ENCODE data around the gene ARPC5L.

ARPC5L gene

GRCh38 chr9:124886461-124886860, 24.5 kb downstream of the ARPC5L start:
- DNase-seq (ENCODE audit: low read depth): no peak
- H3K4me3 ChIP-seq (ENCODE audit: low read depth, low read length): no peak overlapping the region
- TF ChIP-seq CTCF (conservative IDR thresholded peaks at IDR 0.05; ENCODE audit: low read depth, low read length): no peak

DNA sequence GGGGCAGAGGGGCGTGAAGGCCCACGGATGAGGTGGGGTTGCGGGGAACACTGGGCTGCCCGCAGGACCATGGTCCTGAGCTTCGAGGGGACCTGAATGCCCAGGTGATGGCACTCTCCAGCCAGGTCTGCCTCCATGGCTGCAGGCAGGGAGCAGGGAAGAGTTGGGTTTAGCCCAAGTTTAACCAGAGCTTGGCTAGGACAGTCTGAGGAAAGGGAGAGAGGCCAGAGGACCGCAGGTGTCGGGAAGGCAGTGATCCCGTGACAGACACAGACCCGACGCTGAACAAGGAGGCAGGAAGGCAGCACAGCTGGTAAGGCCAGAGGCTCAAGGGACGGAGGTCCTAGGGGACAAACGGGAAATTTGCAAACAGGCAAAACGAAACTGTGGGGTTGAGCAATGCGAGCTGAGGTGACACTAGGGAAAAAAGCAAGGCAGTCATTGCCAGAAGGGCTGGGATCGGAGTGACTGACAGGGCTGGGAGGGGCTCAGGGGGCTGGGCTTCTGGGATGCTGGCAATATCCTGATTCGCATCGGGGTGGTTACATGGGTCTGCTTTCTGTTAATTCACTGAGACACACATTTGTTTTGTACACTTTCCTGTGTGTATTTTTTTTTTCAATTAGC, 25.0 kb downstream of the ARPC5L start:
- H3K4me3 ChIP-seq (ENCODE audit: low read depth, low read length): no peak overlapping the region
- DNase-seq (ENCODE audit: low read depth): no peak
- no peak for TF ChIP-seq CTCF (conservative IDR thresholded peaks at IDR 0.05; ENCODE audit: low read depth, low read length)

DNA sequence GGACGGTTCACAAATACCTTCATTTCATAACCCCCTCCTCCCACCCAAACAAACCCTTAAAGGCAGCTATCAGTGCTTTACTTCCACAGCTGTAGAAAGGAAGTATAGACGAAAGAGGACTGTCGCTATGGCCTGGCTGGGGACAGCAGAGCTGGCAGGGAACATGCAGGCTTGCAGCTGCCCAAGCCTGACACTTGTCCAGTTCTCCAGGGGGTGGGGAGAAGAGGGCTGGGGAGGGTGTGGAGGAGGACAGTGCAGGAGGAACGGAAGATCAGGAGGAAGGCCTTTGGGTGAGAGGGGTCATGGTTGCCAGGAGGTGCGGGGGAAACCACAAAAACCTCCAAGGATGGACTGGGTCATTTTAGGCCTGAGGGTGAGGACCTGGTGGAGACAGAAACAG, 25.9 kb downstream of the ARPC5L start:
- DNase-seq (ENCODE audit: low read depth): no peak
- no peak overlapping the region for H3K4me3 ChIP-seq (ENCODE audit: low read depth, low read length)
- no peak for TF ChIP-seq CTCF (conservative IDR thresholded peaks at IDR 0.05; ENCODE audit: low read depth, low read length)

GRCh38 chr9:124889006-124889405, 27.1 kb downstream of the ARPC5L start:
- H3K4me3 ChIP-seq (ENCODE audit: low read depth, low read length): no peak overlapping the region
- DNase-seq (ENCODE audit: low read depth): no peak
- no peak for TF ChIP-seq CTCF (conservative IDR thresholded peaks at IDR 0.05; ENCODE audit: low read depth, low read length)

DNA sequence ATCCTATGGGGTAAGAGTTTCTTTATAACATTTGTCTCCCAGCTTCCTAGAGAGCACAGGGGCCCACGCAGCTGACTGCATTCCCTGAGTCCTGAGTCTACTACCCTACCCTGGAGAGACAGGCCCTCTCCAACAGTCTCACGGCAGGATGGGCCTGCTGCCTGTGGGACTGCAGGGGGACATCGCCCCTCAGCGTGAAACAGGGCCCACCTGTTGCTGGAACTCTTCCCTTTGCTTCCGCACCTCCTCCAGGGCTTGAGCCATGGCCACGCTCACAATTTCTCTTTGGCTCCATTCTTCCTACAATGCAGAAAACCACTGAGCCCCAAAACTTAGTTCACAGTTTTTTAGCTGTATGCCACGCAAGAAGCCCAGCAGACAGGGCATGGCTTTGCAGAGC, 28.2 kb downstream of the ARPC5L start:
- no peak overlapping the region for H3K4me3 ChIP-seq (ENCODE audit: low read depth, low read length)
- no peak for DNase-seq (ENCODE audit: low read depth)
- TF ChIP-seq CTCF (conservative IDR thresholded peaks at IDR 0.05; ENCODE audit: low read depth, low read length): no peak

DNA sequence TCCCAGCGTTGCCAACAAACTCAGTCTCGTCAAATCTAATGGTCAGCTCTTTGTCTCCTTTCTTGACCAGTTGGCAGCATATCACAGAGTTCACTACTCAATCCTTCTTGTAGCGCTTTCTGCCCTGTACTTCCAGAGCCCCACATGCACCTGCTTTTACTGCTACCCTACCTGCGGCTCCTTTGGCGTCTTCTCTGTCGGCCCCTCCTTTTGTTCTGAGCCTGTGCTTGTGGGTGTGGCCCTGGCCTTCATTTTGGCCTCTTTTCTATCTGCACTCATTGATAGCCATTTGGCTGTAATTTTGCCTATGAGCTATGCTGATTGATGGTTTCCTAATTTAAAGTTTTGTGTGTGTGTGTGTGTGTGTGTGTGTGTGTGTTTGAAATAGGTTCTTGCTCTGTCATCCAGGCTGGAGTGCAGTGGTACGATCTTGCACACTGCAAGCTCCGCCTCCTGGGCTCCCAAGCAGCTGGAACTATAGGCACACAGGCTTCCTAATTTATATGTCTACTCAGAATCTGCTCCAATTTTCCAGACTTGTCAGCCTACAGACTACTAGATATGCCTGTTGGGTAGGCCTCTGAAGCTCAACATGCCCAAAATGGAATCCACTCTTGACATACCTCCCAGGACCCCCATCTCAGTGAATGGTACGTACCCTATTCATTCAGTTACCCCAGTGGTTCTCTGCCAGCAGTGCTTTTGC, 32.3 kb downstream of the ARPC5L start:
- no peak for TF ChIP-seq CTCF (conservative IDR thresholded peaks at IDR 0.05; ENCODE audit: low read depth, low read length)
- H3K4me3 ChIP-seq (ENCODE audit: low read depth, low read length): no peak overlapping the region
- no peak for DNase-seq (ENCODE audit: low read depth)

- peak; percentile 80 for TF ChIP-seq CTCF (conservative IDR thresholded peaks at IDR 0.05; ENCODE audit: low read depth, low read length)
- peak; percentile 79 for DNase-seq (ENCODE audit: low read depth)
- no peak overlapping the region for H3K4me3 ChIP-seq (ENCODE audit: low read depth, low read length)
Measured at GRCh38 chr9:124894741-124895170, 32.8 kb downstream of the ARPC5L start.

Measured in choroid plexus epithelial cell (primary cell).